Vagina (tissue), 2 donors: ENCODE measurements around the gene FBXO34.

Experiments used
- POLR2A ChIP-seq, 2 donors: fragments of 450-650 bp; IDR thresholded peaks; one replicate each; pipeline ENCODE4 v1.6.1; 2017; ENCODE audit warnings: antibody characterized with exemption in 2 of 2, mild to moderate bottlenecking in 2 of 2, moderate library complexity in 2 of 2
- TF ChIP-seq, protein P1 (sequence below), 3 experiments: fragments of 450-650 bp in 2 of 3; fragments of 200-600 bp in 1 of 3; sonication (generic) in 1 of 3; IDR thresholded peaks; one replicate each; pipeline ENCODE4 v1.5.1; 2017 to 2019; ENCODE audit warnings: antibody characterized with exemption in 3 of 3, mild to moderate bottlenecking in 2 of 3, moderate library complexity in 2 of 3

GRCh38 chr14:55265197-55265596 lies 6.0 kb upstream of the FBXO34 start:
- TF ChIP-seq, protein P1, sequence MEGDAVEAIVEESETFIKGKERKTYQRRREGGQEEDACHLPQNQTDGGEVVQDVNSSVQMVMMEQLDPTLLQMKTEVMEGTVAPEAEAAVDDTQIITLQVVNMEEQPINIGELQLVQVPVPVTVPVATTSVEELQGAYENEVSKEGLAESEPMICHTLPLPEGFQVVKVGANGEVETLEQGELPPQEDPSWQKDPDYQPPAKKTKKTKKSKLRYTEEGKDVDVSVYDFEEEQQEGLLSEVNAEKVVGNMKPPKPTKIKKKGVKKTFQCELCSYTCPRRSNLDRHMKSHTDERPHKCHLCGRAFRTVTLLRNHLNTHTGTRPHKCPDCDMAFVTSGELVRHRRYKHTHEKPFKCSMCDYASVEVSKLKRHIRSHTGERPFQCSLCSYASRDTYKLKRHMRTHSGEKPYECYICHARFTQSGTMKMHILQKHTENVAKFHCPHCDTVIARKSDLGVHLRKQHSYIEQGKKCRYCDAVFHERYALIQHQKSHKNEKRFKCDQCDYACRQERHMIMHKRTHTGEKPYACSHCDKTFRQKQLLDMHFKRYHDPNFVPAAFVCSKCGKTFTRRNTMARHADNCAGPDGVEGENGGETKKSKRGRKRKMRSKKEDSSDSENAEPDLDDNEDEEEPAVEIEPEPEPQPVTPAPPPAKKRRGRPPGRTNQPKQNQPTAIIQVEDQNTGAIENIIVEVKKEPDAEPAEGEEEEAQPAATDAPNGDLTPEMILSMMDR (IDR thresholded peaks at IDR 0.05): no peak
- TF ChIP-seq POLR2A (IDR thresholded peaks at IDR 0.05): no peak
